GM12878 (cell line): ENCODE measurements around the gene RGS6. TPM values are rescaled to one million over a fixed set of nuclear protein-coding genes. Genes with fewer than 3 reads are reported as not detected.

Source experiments
- CBX5 ChIP-seq: sonication (generic); IDR thresholded peaks from 2 replicates; pipeline ENCODE4 v1.6.1; 2016; ENCODE audit warnings: low read depth, moderate library complexity, mild to moderate bottlenecking, inconsistent platforms
- CREB1 ChIP-seq: IDR thresholded peaks from 2 replicates; pipeline ENCODE4 v1.6.1; 2012; ENCODE audit warnings: low read depth, mild to moderate bottlenecking, inconsistent platforms
- CTCF ChIP-seq, 3 experiments: IDR thresholded peaks in 2 of 3; conservative IDR thresholded peaks in 1 of 3; 2 replicates each; pipeline ENCODE4 v1.5.1; 2011; ENCODE audit warnings: low read depth in 3 of 3, low read length in 3 of 3, mild to moderate bottlenecking in 3 of 3, control low read depth in 2 of 3, moderate library complexity in 2 of 3, inconsistent platforms in 1 of 3, mixed read lengths in 1 of 3; ENCODE audit not compliant: control insufficient read depth in 2 of 3, insufficient read depth in 1 of 3; ENCODE audit errors: extremely low read depth in 1 of 3
- EED ChIP-seq: sonication (generic); IDR thresholded peaks from 2 replicates; pipeline ENCODE4 v1.6.1; 2016; ENCODE audit warnings: antibody characterized with exemption, low read depth
- EGR1 ChIP-seq, 2 experiments: IDR thresholded peaks; 1 replicate in 1 of 2; 2 replicates in 1 of 2; pipeline ENCODE4 v1.6.1; 2011 to 2012; ENCODE audit warnings: low read depth in 2 of 2, low read length in 2 of 2, borderline replicate concordance in 1 of 2, mild to moderate bottlenecking in 1 of 2, moderate library complexity in 1 of 2
- EZH2 ChIP-seq: IDR thresholded peaks from 2 replicates; pipeline ENCODE4 v1.6.1; 2012; ENCODE audit warnings: low read depth, mild to moderate bottlenecking, control low read depth, inconsistent platforms, low read length, borderline replicate concordance; ENCODE audit not compliant: control insufficient read depth
- GATAD2B ChIP-seq: fragments of 450-650 bp; conservative IDR thresholded peaks from 2 replicates; pipeline ENCODE4 v1.6.1; 2017; ENCODE audit warnings: low read depth, mild to moderate bottlenecking, moderate library complexity
- HDAC6 ChIP-seq: fragments of 200-600 bp; sonication (generic); IDR thresholded peaks from one replicate; pipeline ENCODE4 v1.8.0; 2017; ENCODE audit warnings: antibody characterized with exemption; ENCODE audit not compliant: unreplicated experiment
- JUNB ChIP-seq: IDR thresholded peaks from 2 replicates; pipeline ENCODE4 v1.6.1; 2016; ENCODE audit warnings: antibody characterized with exemption, mild to moderate bottlenecking
- KAT2A ChIP-seq: conservative IDR thresholded peaks from 2 replicates; pipeline ENCODE4 v1.6.1; 2011; ENCODE audit warnings: low read depth, low read length; ENCODE audit not compliant: control insufficient read depth
- MEF2B ChIP-seq: fragments of 450-650 bp; IDR thresholded peaks from 2 replicates; pipeline ENCODE4 v1.6.1; 2018; ENCODE audit warnings: mild to moderate bottlenecking, moderate library complexity; ENCODE audit not compliant: partially characterized antibody, poor library complexity, severe bottlenecking
- NRF1 ChIP-seq: conservative IDR thresholded peaks from 2 replicates; pipeline ENCODE4 v1.6.1; 2011; ENCODE audit warnings: mild to moderate bottlenecking, low read depth, low read length, improper control_type of control experiment
- PAX5 ChIP-seq: IDR thresholded peaks from 2 replicates; pipeline ENCODE4 v1.6.1; 2011; ENCODE audit warnings: low read depth, low read length, borderline replicate concordance
- SMAD1 ChIP-seq: fragments of 450-650 bp; IDR thresholded peaks from 2 replicates; pipeline ENCODE4 v1.6.1; 2018; ENCODE audit warnings: mild to moderate bottlenecking, low read depth; ENCODE audit not compliant: partially characterized antibody
- STAT1 ChIP-seq: fragments of 450-650 bp; conservative IDR thresholded peaks from 2 replicates; pipeline ENCODE4 v1.6.1; 2014; ENCODE audit warnings: antibody characterized with exemption, mild to moderate bottlenecking
- SUZ12 ChIP-seq: fragments of 200-600 bp; sonication (generic); IDR thresholded peaks from one replicate; pipeline ENCODE4 v1.6.1; 2018; ENCODE audit warnings: antibody characterized with exemption, mild to moderate bottlenecking; ENCODE audit not compliant: unreplicated experiment
- ZBED1 ChIP-seq: IDR thresholded peaks from 2 replicates; pipeline ENCODE4 v1.6.1; 2016; ENCODE audit warnings: borderline replicate concordance
- ZBTB4 ChIP-seq: fragments of 450-650 bp; formaldehyde crosslinking; IDR thresholded peaks from 2 replicates; pipeline ENCODE4 v1.4.0; 2022; ENCODE audit warnings: mild to moderate bottlenecking, moderate library complexity
- ZBTB40 ChIP-seq: fragments of 450-650 bp; IDR thresholded peaks from 2 replicates; pipeline ENCODE4 v1.6.1; 2016; ENCODE audit warnings: mild to moderate bottlenecking, moderate library complexity, borderline replicate concordance
- polyA plus RNA-seq, 11 experiments: library from polyadenylated mRNA; depleted of rRNA in 4 of 11; unstranded in 6 of 11; stranded (reverse) in 5 of 11; fragments of >200 nt; fragmentation: Nextera tagmentation in 4 of 11; fragmentation: Illumina TruSeq in 1 of 11; extraction: Ambion mirVana in 4 of 11; extraction: Trizol in 1 of 11; gene quantifications; 1 replicate in 1 of 11; 2 replicates in 10 of 11; pipeline versions ENCODE4 v1.2.1 to v1.2.3, GENCODE V29; 2011 to 2016; ENCODE audit warnings: inconsistent platforms in 2 of 11, missing spikeins in 2 of 11, low read depth in 1 of 11
- total RNA-seq, 4 experiments: library from RNA; depleted of rRNA in 3 of 4; stranded (reverse); fragments of >200 nt in 3 of 4; fragmentation: Illumina TruSeq in 1 of 4; extraction: Trizol in 1 of 4; gene quantifications; 2 replicates each; pipeline versions ENCODE4 v1.2.1 to v1.2.3, GENCODE V29; 2013 to 2021

The RGS6 gene
- total and polyA plus RNA-seq, 10 of the 15 experiments (the other 5 are each of a cell fraction or from before 2014, with no cell fraction given): 3.9 to 18.1 (median 12.4) TPM

GRCh38 chr14:72094844-72095582 is 162.8 kb downstream of the RGS6 start (continued):
- TF ChIP-seq ZBTB40 (0 out of 2 replicates have a peak, but pooled peaks have one; percentile 10), MEF2B (peak; percentile 7), NRF1 (no peak), PAX5 (no peak), HDAC6 (no peak), CTCF (IDR thresholded peaks at IDR 0.05 in 2 of 3, conservative IDR thresholded peaks at IDR 0.05 in 1 of 3; ENCODE audit: control insufficient read depth in 2 of 3, extremely low read depth in 1 of 3, insufficient read depth in 1 of 3, low read depth in 3 of 3, low read length in 3 of 3) (no peak), STAT1 (no peak), JUNB (peak; percentile 96), EED (peak; percentile 84), SMAD1 (no peak), CREB1 (peak; percentile 8; the same call in 1 of the 2 replicates), EZH2 (no peak), KAT2A (no peak), ZBTB4 (CRISPR knock-in tag) (no peak), SUZ12 (no peak), ZBED1 (peak; percentile 85; the same call in 1 of the 2 replicates), CBX5 (no peak), EGR1 (IDR thresholded peaks at IDR 0.05; ENCODE audit: borderline replicate concordance in 1 of 2, low read depth in 2 of 2, low read length in 2 of 2) (no peak), GATAD2B (0 out of 2 replicates have a peak, but pooled peaks have one; percentile 40)
